ENCODE data around the gene COP1. TPM values are rescaled to one million over a fixed set of nuclear protein-coding genes. Genes with fewer than 3 reads are reported as not detected.

The COP1 gene
- total RNA-seq, 6 donors from 2014 or later = 40.4 to 113 (median 68.3) TPM

DNA sequence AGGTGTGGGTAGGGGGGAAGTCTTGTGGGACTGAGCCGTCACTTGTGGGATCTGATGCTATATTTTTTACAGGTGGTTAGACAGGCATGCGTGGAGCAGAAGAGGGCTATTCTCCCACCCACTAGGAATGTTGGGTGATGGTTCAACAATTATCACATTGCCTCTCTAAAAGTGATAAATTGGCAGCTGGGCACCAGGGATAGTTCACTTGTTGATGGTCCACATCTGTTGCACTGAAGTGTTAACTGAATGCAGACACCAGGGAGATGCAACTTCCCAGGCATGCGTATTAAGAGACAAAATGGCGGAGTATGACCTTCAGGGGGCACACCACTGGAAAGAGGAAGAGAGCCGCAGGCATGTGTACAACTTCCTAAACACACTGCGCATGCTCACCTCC, 270.4 kb downstream of the COP1 start:
- Histone ChIP-seq H3K27me3 (no peaks in the 10 kb centered on the region), H3K27ac (no peak overlapping the region), H3K36me3 (peaks cover 0 to 23% (median 7%) of the 10 kb centered on the region in 4 donors), H3K4me1 (no peaks in the 10 kb centered on the region), H3K9me3 (no peaks in the 10 kb centered on the region), H3K4me3 (no peak overlapping the region)
- ATAC-seq (ENCODE audit: low FRiP score in 2 of 2) (no peak), DNase-seq (no peak)
- WGBS, 2 donors = 84 to 89% methylated on average over 6 of the region's 6 CpGs
- TF ChIP-seq POLR2A (IDR thresholded peaks at IDR 0.05) = no peak
- TF ChIP-seq, protein P1, sequence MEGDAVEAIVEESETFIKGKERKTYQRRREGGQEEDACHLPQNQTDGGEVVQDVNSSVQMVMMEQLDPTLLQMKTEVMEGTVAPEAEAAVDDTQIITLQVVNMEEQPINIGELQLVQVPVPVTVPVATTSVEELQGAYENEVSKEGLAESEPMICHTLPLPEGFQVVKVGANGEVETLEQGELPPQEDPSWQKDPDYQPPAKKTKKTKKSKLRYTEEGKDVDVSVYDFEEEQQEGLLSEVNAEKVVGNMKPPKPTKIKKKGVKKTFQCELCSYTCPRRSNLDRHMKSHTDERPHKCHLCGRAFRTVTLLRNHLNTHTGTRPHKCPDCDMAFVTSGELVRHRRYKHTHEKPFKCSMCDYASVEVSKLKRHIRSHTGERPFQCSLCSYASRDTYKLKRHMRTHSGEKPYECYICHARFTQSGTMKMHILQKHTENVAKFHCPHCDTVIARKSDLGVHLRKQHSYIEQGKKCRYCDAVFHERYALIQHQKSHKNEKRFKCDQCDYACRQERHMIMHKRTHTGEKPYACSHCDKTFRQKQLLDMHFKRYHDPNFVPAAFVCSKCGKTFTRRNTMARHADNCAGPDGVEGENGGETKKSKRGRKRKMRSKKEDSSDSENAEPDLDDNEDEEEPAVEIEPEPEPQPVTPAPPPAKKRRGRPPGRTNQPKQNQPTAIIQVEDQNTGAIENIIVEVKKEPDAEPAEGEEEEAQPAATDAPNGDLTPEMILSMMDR (IDR thresholded peaks at IDR 0.05) = no peak
- no peak for TF ChIP-seq EP300 (IDR thresholded peaks at IDR 0.05)
- no peak for TF ChIP-seq POLR2AphosphoS5 (IDR thresholded peaks at IDR 0.05)

DNA sequence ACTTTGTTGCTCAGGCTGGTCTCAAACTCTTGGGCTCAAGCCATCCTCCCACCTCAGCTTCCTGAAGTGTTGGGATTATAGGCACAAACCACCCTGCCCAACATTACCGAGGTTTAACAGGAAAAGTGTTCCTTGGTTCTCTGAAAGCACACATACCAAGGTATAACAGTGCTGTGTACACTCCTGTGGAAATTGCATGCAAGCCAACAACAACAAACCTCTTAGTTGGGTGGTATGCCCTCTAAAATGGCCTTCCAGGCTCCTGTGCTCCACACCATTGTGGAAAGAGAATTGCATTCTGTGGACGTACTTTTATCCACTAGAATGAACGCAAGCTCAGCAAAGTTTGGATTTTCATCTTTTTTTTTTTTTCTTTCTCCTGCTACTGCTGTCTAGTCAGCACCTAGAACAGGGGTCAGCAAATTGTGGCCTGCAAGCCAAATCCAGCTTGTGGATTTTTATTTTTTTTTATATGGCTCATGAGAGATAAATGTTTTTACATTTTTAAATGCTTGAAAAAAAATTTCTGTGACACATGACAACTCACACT, 271.4 kb downstream of the COP1 start:
- 57 to 63% methylated on average over 3 of the region's 3 CpGs for WGBS, 2 donors
- ATAC-seq (ENCODE audit: low FRiP score in 2 of 2) (no peak), DNase-seq (no peak)
- TF ChIP-seq EP300 (IDR thresholded peaks at IDR 0.05) (no peak), POLR2A (IDR thresholded peaks at IDR 0.05) (no peak), POLR2AphosphoS5 (IDR thresholded peaks at IDR 0.05) (no peak)
- TF ChIP-seq, protein P1 (IDR thresholded peaks at IDR 0.05) = no peak
- H3K9me3 ChIP-seq = no peaks in the 10 kb centered on the region
- no peaks in the 10 kb centered on the region for H3K27me3 ChIP-seq
- H3K4me1 ChIP-seq = no peaks in the 10 kb centered on the region
- H3K36me3 ChIP-seq = peaks cover 0 to 15% (median 7%) of the 10 kb centered on the region in 4 donors
- no peak overlapping the region for H3K4me3 ChIP-seq
- H3K27ac ChIP-seq = no peak overlapping the region

DNA sequence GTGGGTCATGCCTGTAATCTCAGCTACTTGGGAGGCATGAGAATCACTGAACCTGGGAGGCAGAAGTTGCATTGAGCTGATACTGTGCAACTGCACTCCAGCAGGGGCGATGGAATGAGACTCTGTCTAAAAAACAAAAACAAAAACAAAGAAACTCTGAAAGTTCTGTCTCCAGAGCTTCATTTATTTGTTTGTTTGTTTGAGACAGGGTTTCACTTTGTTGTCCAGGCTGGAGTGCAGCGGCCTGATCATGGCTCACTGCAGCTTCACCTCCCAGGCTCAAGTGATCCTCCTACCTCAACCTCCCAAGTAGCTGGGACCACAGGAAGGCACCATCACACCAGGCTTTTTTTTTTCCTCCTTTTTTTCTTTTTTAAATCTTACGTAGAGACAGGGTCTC, 271.9 kb downstream of the COP1 start:
- TF ChIP-seq EP300 (IDR thresholded peaks at IDR 0.05) = no peak
- TF ChIP-seq POLR2AphosphoS5 (IDR thresholded peaks at IDR 0.05) = no peak
- TF ChIP-seq, protein P1 (IDR thresholded peaks at IDR 0.05) = no peak
- TF ChIP-seq POLR2A (IDR thresholded peaks at IDR 0.05) = no peak
- Histone ChIP-seq H3K9me3 (no peaks in the 10 kb centered on the region), H3K4me3 (no peak overlapping the region), H3K36me3 (peaks cover 0 to 10% (median 6%) of the 10 kb centered on the region in 4 donors), H3K27me3 (no peaks in the 10 kb centered on the region), H3K4me1 (no peaks in the 10 kb centered on the region), H3K27ac (no peak overlapping the region)
- ATAC-seq (ENCODE audit: low FRiP score in 2 of 2) (no peak), DNase-seq (no peak)
- 94 to 96% methylated on average over 3 of the region's 3 CpGs for WGBS, 2 donors

DNA sequence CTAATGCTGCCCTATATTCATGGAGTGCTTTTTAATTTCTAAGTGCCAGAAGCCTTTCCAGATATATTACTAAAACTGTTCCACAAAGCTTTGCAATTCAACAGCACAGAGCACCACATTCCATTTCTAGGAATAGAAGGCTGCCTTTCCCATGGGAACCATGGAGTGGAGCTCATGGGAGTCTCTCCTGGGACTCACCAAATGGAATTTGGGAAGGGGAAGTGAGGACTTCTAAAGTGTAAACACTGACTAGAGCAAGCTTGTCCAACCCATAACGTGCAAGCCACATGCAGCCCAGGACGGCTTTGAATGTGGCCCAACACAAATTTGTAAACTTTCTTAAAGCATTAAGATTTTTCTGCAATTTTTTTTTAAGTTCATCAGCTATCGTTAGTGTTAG, 273.3 kb downstream of the COP1 start:
- H3K4me1 ChIP-seq = no peaks in the 10 kb centered on the region
- no peak for DNase-seq
- 77 to 78% methylated on average over 3 of the region's 3 CpGs for WGBS, 2 donors
- ATAC-seq (ENCODE audit: low FRiP score in 2 of 2) = no peak
- H3K27me3 ChIP-seq = no peaks in the 10 kb centered on the region
- peaks cover 0 to 8% (median 6%) of the 10 kb centered on the region in 4 donors for H3K9me3 ChIP-seq
- no peak overlapping the region for H3K27ac ChIP-seq
- TF ChIP-seq EP300 (IDR thresholded peaks at IDR 0.05) (no peak), POLR2AphosphoS5 (IDR thresholded peaks at IDR 0.05) (no peak), POLR2A (IDR thresholded peaks at IDR 0.05) (no peak)
- TF ChIP-seq, protein P1 (IDR thresholded peaks at IDR 0.05) = no peak
- H3K36me3 ChIP-seq = no peaks in the 10 kb centered on the region
- no peak overlapping the region for H3K4me3 ChIP-seq

DNA sequence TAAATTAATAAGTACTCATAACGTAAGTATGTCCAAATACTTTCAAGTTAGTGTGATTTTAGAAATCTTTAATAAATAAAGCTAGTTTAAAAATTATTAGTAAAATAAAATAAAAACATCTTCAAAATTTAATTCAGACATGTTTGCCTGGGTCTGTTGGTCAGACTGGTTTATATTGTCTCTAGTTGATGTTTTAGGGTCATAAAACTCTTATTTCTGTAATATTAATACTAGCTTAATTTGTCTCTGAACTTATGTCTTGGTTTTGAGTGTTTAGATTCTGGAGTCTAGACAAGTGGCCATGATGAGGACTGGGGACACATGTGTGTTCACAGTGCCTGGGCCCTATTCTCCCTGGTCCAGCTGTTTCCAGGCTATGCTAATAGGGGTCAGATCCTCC, 279.1 kb downstream of the COP1 start:
- ATAC-seq (ENCODE audit: low FRiP score in 2 of 2) = no peak
- Histone ChIP-seq H3K36me3 (no peaks in the 10 kb centered on the region), H3K4me3 (no peak overlapping the region), H3K4me1 (no peaks in the 10 kb centered on the region), H3K27me3 (no peaks in the 10 kb centered on the region), H3K9me3 (peaks cover 6 to 21% (median 16%) of the 10 kb centered on the region in 4 donors), H3K27ac (no peak overlapping the region)
- DNase-seq = no peak
- no peak for TF ChIP-seq POLR2A (IDR thresholded peaks at IDR 0.05)
- TF ChIP-seq, protein P1 (IDR thresholded peaks at IDR 0.05) = no peak
- no peak for TF ChIP-seq EP300 (IDR thresholded peaks at IDR 0.05)
- no peak for TF ChIP-seq POLR2AphosphoS5 (IDR thresholded peaks at IDR 0.05)
- WGBS, 2 donors = 98 to 100% methylated on average over 1 of the region's 1 CpG

Measured in upper lobe of left lung (tissue), 6 donors.